HepG2 (cell line): ENCODE measurements around the gene MT1F.

Experiments
- DNMT3B ChIP-seq: conservative IDR thresholded peaks from 2 replicates; pipeline ENCODE4 v1.6.1; 2016; ENCODE audit warnings: missing biosample characterization, control low read depth
- HIVEP1 ChIP-seq: sonication (generic); formaldehyde crosslinking; IDR thresholded peaks from 2 replicates; pipeline ENCODE4 v1.4.0; 2020; ENCODE audit warnings: mild to moderate bottlenecking, missing genetic modification reagents
- HNF4A ChIP-seq: sonication (generic); formaldehyde crosslinking; IDR thresholded peaks from 2 replicates; pipeline ENCODE4 v1.4.0; 2020; ENCODE audit warnings: missing genetic modification reagents
- REST ChIP-seq, 2 experiments: IDR thresholded peaks; 2 replicates each; pipeline ENCODE4 v1.6.1; 2011 to 2012; ENCODE audit warnings: low read length in 2 of 2, borderline replicate concordance in 1 of 2, low read depth in 1 of 2, mild to moderate bottlenecking in 1 of 2, moderate library complexity in 1 of 2
- RNF2 ChIP-seq: fragments of 450-650 bp; conservative IDR thresholded peaks from 2 replicates; pipeline ENCODE4 v1.6.1; 2016; ENCODE audit warnings: low read depth
- RXRA ChIP-seq: sonication (generic); formaldehyde crosslinking; IDR thresholded peaks from 2 replicates; pipeline ENCODE4 v1.5.1; 2020; ENCODE audit warnings: missing genetic modification reagents
- SOX6 ChIP-seq, 2 experiments: fragments of 450-650 bp in 1 of 2; sonication (generic) in 1 of 2; formaldehyde crosslinking in 1 of 2; IDR thresholded peaks; 2 replicates each; pipeline versions ENCODE4 v1.4.0 to v1.6.1; 2017 to 2020; ENCODE audit warnings: antibody characterized with exemption in 1 of 2, mild to moderate bottlenecking in 1 of 2, missing genetic modification reagents in 1 of 2
- TCF7 ChIP-seq: sonication (generic); IDR thresholded peaks from 2 replicates; pipeline ENCODE4 v1.6.1; 2016; ENCODE audit warnings: antibody characterized with exemption, low read depth
- ZKSCAN8 ChIP-seq: IDR thresholded peaks from 2 replicates; pipeline ENCODE4 v1.6.1; 2016; ENCODE audit warnings: borderline replicate concordance, missing genetic modification reagents, missing compliant biosample characterization
- ZNF274 ChIP-seq: sonication (generic); formaldehyde crosslinking; IDR thresholded peaks from 2 replicates; pipeline ENCODE4 v1.5.1; 2020; ENCODE audit warnings: mild to moderate bottlenecking, missing genetic modification reagents
- ZNF510 ChIP-seq: sonication (generic); formaldehyde crosslinking; IDR thresholded peaks from 2 replicates; pipeline ENCODE4 v1.4.0; 2020; ENCODE audit warnings: low read depth, mild to moderate bottlenecking, missing genetic modification reagents
- ZNF543 ChIP-seq: sonication (generic); formaldehyde crosslinking; IDR thresholded peaks from 2 replicates; pipeline ENCODE4 v1.4.0; 2020; ENCODE audit warnings: mild to moderate bottlenecking, missing genetic modification reagents
- ZNF557 ChIP-seq: sonication (generic); formaldehyde crosslinking; IDR thresholded peaks from 2 replicates; pipeline ENCODE4 v1.4.0; 2020; ENCODE audit warnings: missing genetic modification reagents

GRCh38 chr16:56649271-56649670 lies 8.5 kb upstream of the MT1F start:
- TF ChIP-seq HIVEP1 (no peak), RNF2 (no peak), ZNF557 (CRISPR knock-in tag) (no peak), ZKSCAN8 (CRISPR knock-in tag) (no peak), ZNF510 (CRISPR knock-in tag) (no peak), DNMT3B (CRISPR knock-in tag) (no peak), REST (IDR thresholded peaks at IDR 0.05; ENCODE audit: borderline replicate concordance in 1 of 2, low read depth in 1 of 2, low read length in 2 of 2) (no peak), ZNF543 (CRISPR knock-in tag) (no peak), RXRA (CRISPR knock-in tag) (no peak), SOX6 (IDR thresholded peaks at IDR 0.05) (no peak), SOX6 (CRISPR knock-in tag; IDR thresholded peaks at IDR 0.05) (no peak), TCF7 (no peak), HNF4A (CRISPR knock-in tag) (no peak), ZNF274 (CRISPR knock-in tag) (no peak)
